H1 (cell line): Measurements from ENCODE around the gene CUBN. TPM values are rescaled to one million over a fixed set of nuclear protein-coding genes. Genes with fewer than 3 reads are reported as not detected.

Source experiments
- CTCF ChIA-PET: fragments of 300-600 bp; sonication (Branson Sonifier 250); formaldehyde crosslinking; loops from one replicate; lab custom pipeline; 2021; ENCODE audit not compliant: partially characterized antibody; lab: Charles Lee
- POLR2A ChIA-PET: fragments of 300-600 bp; sonication (Branson Sonifier 250); formaldehyde crosslinking; loops from one replicate; lab custom pipeline; 2021; ENCODE audit warnings: inconsistent platforms; ENCODE audit not compliant: partially characterized antibody; lab: Charles Lee
- DNase-seq, 2 experiments: peaks; one replicate each; pipeline versions ENCODE4 v3.0.0 to v3.0.0-alpha.2; 2010 to 2022; ENCODE audit warnings: low spot score in 2 of 2, low read depth in 1 of 2, mixed read lengths in 1 of 2
- FAIRE-seq: peaks from 2 replicates; lab custom pipeline; 2011; peaks lifted over from hg19 to GRCh38; lab: Jason Lieb, UNC
- H2AFZ ChIP-seq: 2 replicates; pipeline ENCODE4 v1.8.1; 2012; ENCODE audit warnings: low read length, inconsistent platforms
- H2AK5ac ChIP-seq: 2 replicates; pipeline ENCODE4 v1.6.1; 2013; ENCODE audit warnings: low read depth, low read length
- H2BK120ac ChIP-seq: replicated peaks from 2 replicates; pipeline ENCODE3; 2013; ENCODE audit warnings: low read depth, low read length, inconsistent platforms
- H2BK12ac ChIP-seq: 2 replicates; pipeline ENCODE4 v1.6.1; 2013; ENCODE audit warnings: low read depth, low read length
- H2BK15ac ChIP-seq: 2 replicates; pipeline ENCODE4 v1.6.1; 2013; ENCODE audit warnings: low read length
- H2BK20ac ChIP-seq: 2 replicates; pipeline ENCODE4 v1.6.1; 2013; ENCODE audit warnings: low read length
- H2BK5ac ChIP-seq: 2 replicates; pipeline ENCODE4 v1.6.1; 2013; ENCODE audit warnings: low read depth, low read length
- H3K14ac ChIP-seq: 2 replicates; pipeline ENCODE4 v1.6.1; 2013; ENCODE audit warnings: inconsistent platforms; ENCODE audit not compliant: insufficient read length
- H3K18ac ChIP-seq: 2 replicates; pipeline ENCODE4 v1.6.1; 2013; ENCODE audit warnings: low read length; ENCODE audit errors: extremely low read depth
- H3K23ac ChIP-seq: 2 replicates; pipeline ENCODE4 v1.6.1; 2013; ENCODE audit warnings: inconsistent platforms; ENCODE audit not compliant: insufficient read length
- H3K23me2 ChIP-seq: 2 replicates; pipeline ENCODE4 v1.6.1; 2013; ENCODE audit warnings: low read depth, low read length
- H3K27ac ChIP-seq: 2 replicates; pipeline ENCODE4 v1.6.1; 2011; ENCODE audit warnings: low read depth, low read length, inconsistent platforms
- H3K27me3 ChIP-seq, 4 experiments: replicated peaks in 1 of 4; 1 replicate in 1 of 4; 2 replicates in 3 of 4; pipeline versions ENCODE4 v1.6.1 to v1.8.1; 2011 to 2013; ENCODE audit warnings: low read length in 3 of 4, mild to moderate bottlenecking in 3 of 4, inconsistent platforms in 2 of 4, mixed read lengths in 2 of 4, moderate library complexity in 1 of 4; ENCODE audit not compliant: control insufficient read depth in 3 of 4, insufficient read depth in 3 of 4; ENCODE audit errors: extremely low read depth in 1 of 4
- H3K36me3 ChIP-seq, 4 experiments: 2 replicates each; pipeline versions ENCODE4 v1.6.1 to v1.8.1; 2011 to 2013; ENCODE audit warnings: mild to moderate bottlenecking in 4 of 4, low read length in 3 of 4, moderate library complexity in 2 of 4, control low read depth in 1 of 4, inconsistent platforms in 1 of 4; ENCODE audit not compliant: insufficient read depth in 4 of 4, control insufficient read depth in 2 of 4
- H3K4ac ChIP-seq: replicated peaks from 2 replicates; pipeline ENCODE3; 2013; ENCODE audit warnings: low read length, low read depth, mixed read lengths, inconsistent platforms; ENCODE audit not compliant: insufficient read length
- H3K4me1 ChIP-seq, 4 experiments: replicated peaks in 1 of 4; 1 replicate in 1 of 4; 2 replicates in 3 of 4; pipeline versions ENCODE4 v1.6.1 to v1.8.1; 2011 to 2013; ENCODE audit warnings: low read length in 3 of 4, inconsistent platforms in 2 of 4, mixed read lengths in 1 of 4; ENCODE audit not compliant: insufficient read depth in 4 of 4, control insufficient read depth in 3 of 4
- H3K4me2 ChIP-seq, 2 experiments: 2 replicates each; pipeline versions ENCODE4 v1.6.1 to v1.8.1; 2011 to 2013; ENCODE audit warnings: low read depth in 2 of 2, low read length in 2 of 2, control low read depth in 1 of 2, inconsistent platforms in 1 of 2, mild to moderate bottlenecking in 1 of 2; ENCODE audit not compliant: insufficient read depth in 1 of 2
- H3K4me3 ChIP-seq, 4 experiments: fragments of 200-600, 300-600 bp in 1 of 4; sonication (generic), shearing (Covaris generic), sonication (Bioruptor Twin) in 1 of 4; 2 replicates each; pipeline versions ENCODE4 v1.5.1 to v1.8.1; 2011 to 2016; ENCODE audit warnings: low read length in 4 of 4, low read depth in 3 of 4, control low read depth in 2 of 4, inconsistent platforms in 2 of 4, mild to moderate bottlenecking in 2 of 4, mixed read lengths in 1 of 4, moderate library complexity in 1 of 4; ENCODE audit not compliant: insufficient read depth in 2 of 4; ENCODE audit errors: extremely low read depth in 1 of 4
- H3K56ac ChIP-seq: replicated peaks from 2 replicates; pipeline ENCODE3; 2013; ENCODE audit warnings: low read depth, mild to moderate bottlenecking, mixed read lengths, low read length, inconsistent platforms; ENCODE audit not compliant: insufficient read length
- H3K79me1 ChIP-seq: 2 replicates; pipeline ENCODE4 v1.6.1; 2013; ENCODE audit warnings: low read depth, low read length, control low read depth
- H3K79me2 ChIP-seq, 2 experiments: 2 replicates each; pipeline versions ENCODE4 v1.6.1 to v1.8.1; 2012 to 2013; ENCODE audit warnings: low read length in 2 of 2, mild to moderate bottlenecking in 2 of 2, inconsistent platforms in 1 of 2; ENCODE audit not compliant: insufficient read depth in 2 of 2, control insufficient read depth in 1 of 2
- H3K9ac ChIP-seq, 4 experiments: replicated peaks in 1 of 4; 1 replicate in 1 of 4; 2 replicates in 3 of 4; pipeline versions ENCODE4 v1.6.1 to v1.8.1; 2011 to 2013; ENCODE audit warnings: low read depth in 3 of 4, low read length in 3 of 4, control low read depth in 2 of 4, mild to moderate bottlenecking in 2 of 4, moderate library complexity in 2 of 4, inconsistent platforms in 1 of 4; ENCODE audit errors: extremely low read depth in 1 of 4
- H3K9me3 ChIP-seq, 2 experiments: 2 replicates each; pipeline versions ENCODE4 v1.6.1 to v1.8.1; 2012 to 2013; ENCODE audit warnings: mild to moderate bottlenecking in 2 of 2, moderate library complexity in 2 of 2, control low read depth in 1 of 2, inconsistent platforms in 1 of 2, low read depth in 1 of 2, low read length in 1 of 2, mixed read lengths in 1 of 2; ENCODE audit not compliant: insufficient read depth in 2 of 2
- H4K20me1 ChIP-seq, 2 experiments: replicated peaks in 1 of 2; 2 replicates each; pipeline versions ENCODE3 to v1.8.1; 2011 to 2013; ENCODE audit warnings: inconsistent platforms in 2 of 2, low read length in 2 of 2, mild to moderate bottlenecking in 1 of 2; ENCODE audit not compliant: insufficient read depth in 2 of 2, control insufficient read depth in 1 of 2
- H4K5ac ChIP-seq: 2 replicates; pipeline ENCODE4 v1.6.1; 2013; ENCODE audit warnings: low read length, low read depth, mixed read lengths, inconsistent platforms; ENCODE audit not compliant: insufficient read length
- H4K8ac ChIP-seq: 2 replicates; pipeline ENCODE4 v1.8.0; 2013; ENCODE audit warnings: mild to moderate bottlenecking, moderate library complexity, low read length, inconsistent platforms; ENCODE audit not compliant: insufficient read depth; ENCODE audit errors: extremely low read depth
- H4K91ac ChIP-seq: replicated peaks from 2 replicates; pipeline ENCODE3; 2013; ENCODE audit warnings: low read length, mixed read lengths, inconsistent platforms; ENCODE audit not compliant: insufficient read length
- ATF2 ChIP-seq: IDR thresholded peaks from 2 replicates; pipeline ENCODE4 v1.6.1; 2012; ENCODE audit warnings: low read length, inconsistent platforms
- CBX8 ChIP-seq: fragments of 300-800, 300-1000 bp; sonication (generic); IDR thresholded peaks from 2 replicates; pipeline ENCODE4 v1.7.1; 2016; ENCODE audit warnings: low read depth, low read length, borderline replicate concordance
- CREB1 ChIP-seq: IDR thresholded peaks from 2 replicates; pipeline ENCODE4 v1.6.1; 2012; ENCODE audit warnings: inconsistent platforms
- CTBP2 ChIP-seq: IDR thresholded peaks from 2 replicates; pipeline ENCODE4 v1.7.0; 2011; ENCODE audit warnings: borderline replicate concordance, mild to moderate bottlenecking, moderate library complexity, mixed read lengths, low read length; ENCODE audit not compliant: insufficient read depth, insufficient read length
- EP300 ChIP-seq, 2 experiments: IDR thresholded peaks; 1 replicate in 1 of 2; 2 replicates in 1 of 2; pipeline ENCODE4 v1.6.1; 2011 to 2012; ENCODE audit warnings: low read depth in 2 of 2, low read length in 2 of 2, mild to moderate bottlenecking in 2 of 2, borderline replicate concordance in 1 of 2, inconsistent platforms in 1 of 2, moderate library complexity in 1 of 2
- PHF8 ChIP-seq: fragments of 200-600 bp; sonication (generic); conservative IDR thresholded peaks from 2 replicates; pipeline ENCODE4 v1.7.1; 2012; ENCODE audit warnings: low read depth, mild to moderate bottlenecking, inconsistent platforms, low read length, moderate library complexity
- RBBP5 ChIP-seq: IDR thresholded peaks from 2 replicates; pipeline ENCODE4 v1.7.1; 2012; ENCODE audit warnings: low read depth, mild to moderate bottlenecking, inconsistent platforms, low read length, moderate library complexity, borderline replicate concordance
- SUZ12 ChIP-seq: fragments of 200-600 bp; sonication (generic); IDR thresholded peaks from 2 replicates; pipeline ENCODE4 v1.6.1; 2012; ENCODE audit warnings: mild to moderate bottlenecking, inconsistent platforms, low read length, moderate library complexity, mixed read lengths
- TAF7 ChIP-seq: optimal IDR thresholded peaks from 2 replicates; pipeline ENCODE3; 2011; ENCODE audit warnings: low read depth, mild to moderate bottlenecking, inconsistent platforms, low read length, moderate library complexity, borderline replicate concordance
- ZNF274 ChIP-seq: IDR thresholded peaks from 2 replicates; pipeline ENCODE4 v1.7.0; 2012; ENCODE audit warnings: low read length, borderline replicate concordance; ENCODE audit errors: extremely low read depth
- WGBS, 2 experiments: shearing (Covaris generic) in 1 of 2; methylation state at CpG; one replicate each; pipeline versions ENCODE4 v1.1.6 to v1.1.7; 2013 to 2015; ENCODE audit warnings: low lambda C conversion rate in 2 of 2, mixed read lengths in 2 of 2, inconsistent platforms in 1 of 2, low coverage in 1 of 2, missing lambda C conversion rate in 1 of 2; ENCODE audit not compliant: insufficient replicate concordance in 2 of 2, insufficient coverage in 1 of 2, insufficient read length in 1 of 2; ENCODE audit errors: extremely low coverage in 1 of 2, missing lambda C conversion rate in 1 of 2; 5-methylcytosine and 5-hydroxymethylcytosine counted together
- polyA plus RNA-seq, 7 experiments: library from polyadenylated mRNA; depleted of rRNA in 3 of 7; stranded (reverse) in 5 of 7; unstranded in 2 of 7; fragments of >200 nt in 5 of 7; fragments of 200-250 nt in 2 of 7; gene quantifications; 1 replicate in 5 of 7; 2 replicates in 1 of 7; 4 replicates in 1 of 7; pipeline versions ENCODE4 v1.2.1 to v1.2.3, GENCODE V29; 2011 to 2013; ENCODE audit warnings: missing spikeins in 2 of 7, mixed read lengths in 2 of 7
- total RNA-seq: library from RNA; stranded (reverse); fragmentation: NEBNext Ultra II Directional; extraction: Animal tissue kit (Norgen Biotek cat#: 25700); gene quantifications from 2 replicates; pipeline ENCODE4 v1.2.1, GENCODE V29; 2021

The CUBN gene
- total and polyA plus RNA-seq, 2 of the 8 experiments (the other 6 are each of a cell fraction or from before 2014, with no cell fraction given), result 0.04 to 0.08 TPM

DNA sequence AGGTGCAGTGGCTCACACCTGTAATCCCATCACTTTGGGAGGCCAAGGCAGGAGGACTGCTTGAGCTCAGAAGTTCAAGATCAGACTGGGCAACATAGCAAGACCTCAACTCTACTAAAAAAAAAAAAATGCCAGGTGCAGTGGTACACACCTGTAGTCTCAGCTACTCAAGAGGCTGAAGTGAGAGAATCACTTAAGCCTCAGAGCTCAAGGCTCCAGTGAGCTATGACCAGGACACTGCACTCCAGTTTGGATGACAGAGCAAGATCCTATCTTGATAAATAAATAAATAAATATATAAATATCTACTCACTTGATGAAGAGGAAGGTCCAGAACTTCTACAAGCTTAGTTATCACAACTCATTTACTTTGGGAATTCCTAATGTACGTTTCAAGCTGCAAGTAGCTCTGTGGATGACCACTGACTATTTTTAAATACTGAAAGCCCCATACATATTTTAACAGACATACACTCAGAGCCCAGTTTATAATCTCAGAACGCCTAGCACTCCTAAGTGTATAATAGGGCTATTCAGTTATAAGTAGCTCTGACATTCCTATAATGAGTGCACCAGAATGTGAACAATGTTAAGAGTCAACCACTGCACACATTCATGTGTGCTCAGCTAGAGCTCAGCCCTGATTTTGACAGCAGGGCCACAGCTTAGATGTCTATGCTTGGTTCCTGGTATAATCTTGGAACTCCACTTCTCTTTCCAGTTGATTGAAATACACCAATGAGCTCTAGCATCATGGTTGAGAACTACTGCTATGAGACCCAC is 119.1 kb downstream of the CUBN start:
- DNase-seq, result no peak
- H3K4me1 ChIP-seq, result no peaks in the 10 kb centered on the region
- H2AK5ac ChIP-seq, result no peak overlapping the region
- no peak overlapping the region for H2BK12ac ChIP-seq
- no peaks in the 10 kb centered on the region for H3K79me2 ChIP-seq
- H2BK5ac ChIP-seq, result no peak overlapping the region
- no peaks in the 10 kb centered on the region for H3K79me1 ChIP-seq
- no peaks in the 10 kb centered on the region for H3K23me2 ChIP-seq
- H4K20me1 ChIP-seq, result no peaks in the 10 kb centered on the region
- ChIA-PET CTCF (interaction anchor here (0.6 to 1.1 kb wide), 3 partner anchors 33 to 182 kb away, joined by 3 read pairs; no protein-coding TSS in a partner anchor), POLR2A (interaction anchor here (2.4 kb wide), 1 partner anchor 118 kb away, joined by 7 read pairs; no protein-coding TSS in a partner anchor)
- no peak for FAIRE-seq
- H2BK20ac ChIP-seq, result no peak overlapping the region
- H4K91ac ChIP-seq, result no peak overlapping the region
- H3K9ac ChIP-seq, result no peak overlapping the region
- no peak overlapping the region for H3K18ac ChIP-seq
- H3K4ac ChIP-seq, result no peak overlapping the region
- no peaks in the 10 kb centered on the region for H3K36me3 ChIP-seq
- H3K56ac ChIP-seq, result no peak overlapping the region
- no peak overlapping the region for H4K8ac ChIP-seq
- no peak overlapping the region for H3K4me2 ChIP-seq
- peaks cover 3 to 4% of the 10 kb centered on the region in 2 experiments; a peak in 3 of 4 replicates for H3K9me3 ChIP-seq
- no peak overlapping the region for H4K5ac ChIP-seq
- no peaks in the 10 kb centered on the region for H3K27me3 ChIP-seq
- no peak overlapping the region for H3K27ac ChIP-seq
- H2BK15ac ChIP-seq, result no peak overlapping the region
- no peak overlapping the region for H3K4me3 ChIP-seq
- H2AFZ ChIP-seq, result no peak overlapping the region
- no peak overlapping the region for H3K23ac ChIP-seq
- H3K14ac ChIP-seq, result no peak overlapping the region
- H2BK120ac ChIP-seq, result no peak overlapping the region
- 80% methylated on average over 2 of the region's 2 CpGs; no CpG with 5 or more reads in 1 of the 2 experiments for WGBS, 2 experiments
- TF ChIP-seq RBBP5, result no peak
- TF ChIP-seq ATF2, result no peak
- no peak for TF ChIP-seq CBX8
- no peak for TF ChIP-seq CREB1
- no peak for TF ChIP-seq PHF8
- TF ChIP-seq ZNF274, result no peak
- no peak for TF ChIP-seq EP300 (IDR thresholded peaks at IDR 0.05; ENCODE audit: borderline replicate concordance in 1 of 2, low read depth in 2 of 2, low read length in 2 of 2)
- no peak for TF ChIP-seq SUZ12
- no peak for TF ChIP-seq CTBP2
- no peak for TF ChIP-seq TAF7
